AG04450 (cell line): ENCODE results near the gene IRX2. TPM values are rescaled to one million over a fixed set of nuclear protein-coding genes. Genes with fewer than 3 reads are reported as not detected.

Source experiments
- CTCF ChIA-PET: fragments of 300-600, 350-600 bp; formaldehyde crosslinking; extraction: SDS; loops from one replicate; lab custom pipeline; 2022; ENCODE audit warnings: antibody characterized with exemption, inconsistent platforms; lab: Charles Lee
- POLR2A ChIA-PET: fragments of 350-600 bp; formaldehyde crosslinking; extraction: SDS; loops from one replicate; lab custom pipeline; 2021; ENCODE audit warnings: antibody characterized with exemption, inconsistent platforms; lab: Yijun Ruan, JAX
- DNase-seq: peaks from one replicate; pipeline ENCODE4 v3.0.0-alpha.2; 2011; ENCODE audit warnings: low read depth, low spot score
- H3K27ac ChIP-seq: one replicate; pipeline ENCODE4 v1.5.1; 2012; ENCODE audit warnings: low read depth, low read length, control low read depth
- H3K27me3 ChIP-seq: one replicate; pipeline ENCODE4 v1.6.0; 2012; ENCODE audit warnings: low read length; ENCODE audit not compliant: control insufficient read depth, insufficient read depth
- H3K4me3 ChIP-seq: 2 replicates; pipeline ENCODE4 v1.5.1; 2011; ENCODE audit warnings: mild to moderate bottlenecking, low read depth, low read length, control low read depth
- H3K9me3 ChIP-seq: 2 replicates; pipeline ENCODE4 v1.5.1; 2012; ENCODE audit warnings: low read length; ENCODE audit not compliant: control insufficient read depth, insufficient read depth
- CTCF ChIP-seq: IDR thresholded peaks from 2 replicates; pipeline ENCODE4 v1.5.1; 2011; ENCODE audit warnings: low read depth, low read length, control low read depth, inconsistent platforms
- polyA plus RNA-seq: library from polyadenylated mRNA; depleted of rRNA; stranded (reverse); fragments of >200 nt; gene quantifications from 2 replicates; pipeline ENCODE4 v1.2.3, GENCODE V29; 2011

Gene IRX2
- polyA plus RNA-seq, 1 experiment = not detected

DNA sequence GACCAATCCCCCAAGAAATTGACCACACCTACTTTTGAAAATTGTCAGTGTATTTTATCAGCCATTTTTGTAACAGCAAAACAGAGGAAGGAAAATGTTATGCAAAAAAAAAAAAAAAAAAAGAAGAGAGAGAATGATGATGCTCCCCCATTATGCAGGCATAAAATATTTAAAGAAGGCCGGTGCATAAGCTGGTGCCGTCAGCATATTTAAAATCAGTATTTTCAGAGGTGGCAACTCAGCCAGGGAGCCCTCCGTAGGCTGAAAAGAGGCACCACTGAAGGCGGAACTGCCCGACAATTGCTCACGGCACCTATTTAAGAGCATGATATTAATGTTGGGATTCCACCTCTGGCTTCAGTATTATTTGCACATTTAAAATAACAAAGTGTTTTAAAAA lies 33.4 kb downstream of the IRX2 start:
- DNase-seq = no peak
- ChIA-PET POLR2A (no interaction called here), CTCF (no interaction called here)
- Histone ChIP-seq H3K27ac (no peak overlapping the region), H3K9me3 (peaks cover 50% of the 10 kb centered on the region), H3K4me3 (no peak overlapping the region), H3K27me3 (no peaks in the 10 kb centered on the region)
- no peak for TF ChIP-seq CTCF

- Histone ChIP-seq H3K9me3 (peaks cover 49% of the 10 kb centered on the region), H3K27ac (no peak overlapping the region), H3K27me3 (no peaks in the 10 kb centered on the region), H3K4me3 (no peak overlapping the region)
- ChIA-PET CTCF (no interaction called here), POLR2A (no interaction called here)
- no peak for TF ChIP-seq CTCF
- DNase-seq = no peak
Observed at GRCh38 chr5:2715856-2716255, 35.6 kb downstream of the IRX2 start.

DNA sequence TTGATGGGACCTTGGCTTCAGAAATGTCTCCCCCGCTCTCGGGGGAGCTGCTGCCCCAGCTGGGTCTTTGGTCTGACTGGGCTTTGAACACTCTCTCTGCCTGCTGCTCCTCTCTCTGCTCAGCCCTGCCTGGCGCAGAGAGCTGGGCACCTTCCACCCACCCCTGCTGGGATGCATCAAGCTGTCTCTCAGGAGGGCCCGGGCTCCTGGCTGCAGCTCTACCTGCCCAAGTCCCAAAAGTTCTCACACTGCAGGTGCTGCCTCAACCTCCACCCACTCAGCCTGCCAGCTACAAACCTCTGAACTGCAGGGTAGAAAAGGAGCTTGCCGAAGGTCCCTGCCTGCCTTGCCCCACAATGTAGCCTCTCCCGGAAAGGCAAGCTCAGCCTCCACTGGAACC lies 36.7 kb downstream of the IRX2 start:
- no peak for DNase-seq
- peaks cover 48% of the 10 kb centered on the region for H3K9me3 ChIP-seq
- H3K27me3 ChIP-seq = no peaks in the 10 kb centered on the region
- ChIA-PET CTCF (no interaction called here), POLR2A (no interaction called here)
- H3K27ac ChIP-seq = no peak overlapping the region
- no peak overlapping the region for H3K4me3 ChIP-seq
- no peak for TF ChIP-seq CTCF

DNA sequence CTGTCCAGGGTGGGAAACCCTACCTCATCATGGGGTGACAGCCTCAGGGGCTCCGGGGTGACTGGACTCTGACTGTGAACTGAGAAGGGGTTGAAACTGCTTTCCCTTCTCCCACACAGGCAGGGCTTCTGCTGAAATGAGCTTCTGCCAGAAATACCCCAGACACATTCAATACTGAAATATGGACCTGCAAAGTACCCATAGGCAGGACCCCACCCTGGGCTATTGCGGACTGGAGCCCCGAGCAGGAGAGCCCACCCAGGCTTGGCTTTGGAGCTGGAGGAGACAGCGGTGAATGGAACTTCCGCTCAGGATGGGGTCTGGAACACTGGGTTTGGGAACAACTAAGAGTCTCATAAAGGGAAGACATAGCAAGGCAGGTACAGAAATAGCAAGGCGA lies 37.5 kb downstream of the IRX2 start:
- DNase-seq = no peak
- H3K4me3 ChIP-seq = no peak overlapping the region
- no peak for TF ChIP-seq CTCF
- POLR2A ChIA-PET = no interaction called here
- H3K9me3 ChIP-seq = peaks cover 47% of the 10 kb centered on the region
- H3K27ac ChIP-seq = no peak overlapping the region
- no peaks in the 10 kb centered on the region for H3K27me3 ChIP-seq
- CTCF ChIA-PET = no interaction called here

DNA sequence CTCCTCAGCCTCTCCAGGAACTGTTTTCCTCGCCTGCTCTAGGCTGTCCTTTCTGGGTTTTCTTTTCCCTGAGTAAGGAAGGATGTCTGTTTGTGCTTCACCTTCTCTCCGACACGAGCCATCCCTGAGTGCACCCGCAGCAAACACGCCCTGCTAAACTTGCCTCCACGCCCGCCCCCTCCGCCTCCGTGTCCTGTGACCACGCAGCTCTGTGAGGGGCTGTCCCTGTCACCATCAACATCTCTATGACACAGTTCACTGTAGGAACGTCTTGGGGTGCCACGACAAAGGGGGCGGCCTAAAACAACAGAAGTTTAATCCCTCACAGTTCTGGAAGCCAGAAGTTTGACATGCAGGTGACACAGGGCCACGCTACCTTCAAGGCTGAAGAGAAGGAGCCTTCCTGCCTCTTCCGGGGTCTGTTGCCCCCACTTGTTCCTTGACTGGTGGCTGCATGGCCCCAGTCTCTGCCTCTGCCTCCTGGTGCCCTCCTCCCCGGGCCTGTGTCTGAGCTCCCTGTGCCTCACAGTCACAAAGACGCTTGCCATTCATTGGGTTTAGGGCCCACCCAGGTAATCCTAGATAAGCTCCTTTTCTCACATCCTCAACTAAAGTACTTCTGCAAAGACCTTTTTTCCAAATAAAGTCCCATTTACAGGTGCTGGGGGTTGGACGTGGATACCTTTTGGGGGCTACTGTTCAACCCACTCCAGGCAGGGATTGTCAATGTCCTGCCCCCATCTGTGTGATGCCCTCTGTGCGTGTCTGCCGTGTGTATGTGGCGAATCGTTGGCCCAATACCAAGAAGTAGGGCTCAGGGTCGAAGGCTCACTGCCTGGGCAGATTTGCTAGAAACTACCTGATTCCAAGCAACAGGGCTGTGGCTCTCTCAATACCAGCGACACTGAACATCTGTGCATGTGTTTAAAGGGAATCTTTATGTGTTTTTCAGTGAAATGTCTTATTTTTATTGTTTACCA lies 39.7 kb downstream of the IRX2 start:
- Histone ChIP-seq H3K27me3 (no peaks in the 10 kb centered on the region), H3K27ac (no peak overlapping the region), H3K4me3 (no peak overlapping the region), H3K9me3 (peaks cover 55% of the 10 kb centered on the region)
- ChIA-PET CTCF (no interaction called here), POLR2A (no interaction called here)
- DNase-seq = no peak
- TF ChIP-seq CTCF = no peak
